ENCODE data around the gene ABCF3. TPM values are rescaled to one million over a fixed set of nuclear protein-coding genes. Genes with fewer than 3 reads are reported as not detected.
A peak's percentile ranks its signal among the peaks of the same experiment; 100 is the strongest.

ABCF3 gene
- total RNA-seq, 1 donor from 2014 or later: 45.3 TPM

DNA sequence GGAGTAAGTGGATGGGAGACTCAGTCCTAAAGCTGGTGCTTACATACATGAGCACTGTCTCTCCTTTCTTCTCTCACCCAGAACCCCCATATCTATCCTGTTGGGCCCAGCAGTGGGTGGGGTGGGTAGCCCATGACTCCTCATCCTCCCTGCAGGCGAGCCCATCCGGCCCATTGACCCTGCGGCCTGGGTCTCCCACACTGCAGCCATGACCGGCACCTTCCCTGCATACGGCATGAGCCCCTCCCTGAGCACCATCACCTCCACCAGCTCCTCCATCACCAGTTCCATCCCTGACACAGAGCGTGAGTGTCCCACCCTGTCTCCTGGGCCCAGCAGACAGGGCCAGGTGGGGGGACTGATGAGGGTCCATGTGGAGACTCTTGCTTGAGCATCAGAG is 19.3 kb upstream of the ABCF3 start:
- no peak for DNase-seq (ENCODE audit: low spot score)

GRCh38 chr3:184167786-184168185 is 18.2 kb upstream of the ABCF3 start:
- no peak for DNase-seq (ENCODE audit: low spot score)

DNA sequence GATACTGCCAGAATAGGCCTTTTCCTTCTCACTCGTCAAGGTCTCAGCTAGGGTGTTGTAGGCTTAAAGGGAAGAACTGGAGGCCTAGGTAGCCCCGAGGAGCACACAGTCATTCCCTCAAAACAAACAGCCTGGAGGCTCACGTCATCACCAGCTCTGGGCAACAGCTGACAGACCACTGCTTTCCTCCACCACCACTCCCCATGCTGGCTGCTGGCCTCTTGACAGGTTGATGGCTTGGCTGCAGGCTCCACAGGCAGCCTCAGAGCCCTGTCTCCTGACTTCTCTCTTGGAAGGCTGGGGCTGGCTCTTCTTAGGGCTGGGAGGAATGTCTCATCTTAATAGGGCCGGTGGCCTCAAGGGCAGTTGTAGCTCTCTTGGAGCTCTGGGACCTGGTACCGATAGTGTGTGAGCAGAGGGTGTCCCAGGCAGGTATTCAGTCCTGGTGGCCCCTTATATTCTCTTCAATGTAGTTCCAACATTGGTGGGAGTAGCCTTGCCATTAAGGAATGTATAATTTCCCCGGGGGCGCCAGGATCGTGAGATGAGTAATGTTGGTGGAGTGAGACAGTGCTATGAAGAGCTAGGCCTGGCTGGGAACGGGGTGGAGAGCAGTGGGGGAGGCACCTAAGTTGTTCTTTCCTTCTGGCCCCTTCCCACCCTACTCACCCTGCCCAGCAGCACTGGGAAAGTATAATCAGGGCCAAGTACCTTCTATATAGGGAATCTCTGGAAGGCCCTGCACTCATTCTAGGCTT is 17.5 kb upstream of the ABCF3 start:
- DNase-seq (ENCODE audit: low spot score): no peak

- no peak for DNase-seq (ENCODE audit: low spot score)
Observed at GRCh38 chr3:184169896-184170875, 15.8 kb upstream of the ABCF3 start.

DNA sequence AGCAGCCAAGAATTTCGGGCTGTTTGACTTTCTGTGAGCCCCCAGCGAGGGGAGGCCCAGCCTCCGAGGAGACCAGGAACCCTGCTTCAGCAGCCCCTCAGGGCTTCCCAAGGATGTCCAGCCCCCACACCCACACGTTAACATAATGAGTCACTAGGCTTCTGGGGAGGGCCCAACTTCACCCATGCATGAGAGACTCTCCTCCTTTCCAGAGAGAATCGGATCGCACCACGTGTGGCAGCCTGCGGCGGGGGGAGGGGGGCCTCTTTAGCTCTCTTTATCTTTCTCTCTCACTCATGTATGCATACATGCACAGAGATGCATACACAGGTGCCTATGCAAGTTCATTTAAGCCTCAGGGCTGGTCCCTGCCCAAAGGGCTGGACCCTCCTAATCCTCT is 14.4 kb upstream of the ABCF3 start:
- DNase-seq (ENCODE audit: low spot score): no peak

- no peak for DNase-seq (ENCODE audit: low spot score)
Observed at GRCh38 chr3:184172681-184173373, 13.2 kb upstream of the ABCF3 start.

DNA sequence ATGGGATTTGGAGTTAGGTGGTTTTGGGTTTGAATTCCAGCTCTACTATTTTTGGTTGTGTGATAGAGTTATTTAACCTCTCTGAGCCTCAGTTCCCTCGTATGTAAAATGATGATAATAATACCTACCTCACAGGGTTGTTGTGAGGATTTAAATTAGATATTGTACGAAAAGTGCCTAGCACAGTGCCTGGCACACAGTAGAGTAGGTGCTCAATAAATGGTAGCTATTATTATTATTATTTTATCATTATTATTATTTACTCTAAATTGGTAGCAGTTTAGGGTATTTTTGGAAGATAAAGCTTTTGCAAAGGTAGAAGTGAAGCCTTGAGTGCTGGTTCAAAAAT is 12.7 kb upstream of the ABCF3 start:
- no peak for DNase-seq (ENCODE audit: low spot score)

- no peak for DNase-seq (ENCODE audit: low spot score)
Observed at GRCh38 chr3:184174284-184174645, 11.7 kb upstream of the ABCF3 start.

DNA sequence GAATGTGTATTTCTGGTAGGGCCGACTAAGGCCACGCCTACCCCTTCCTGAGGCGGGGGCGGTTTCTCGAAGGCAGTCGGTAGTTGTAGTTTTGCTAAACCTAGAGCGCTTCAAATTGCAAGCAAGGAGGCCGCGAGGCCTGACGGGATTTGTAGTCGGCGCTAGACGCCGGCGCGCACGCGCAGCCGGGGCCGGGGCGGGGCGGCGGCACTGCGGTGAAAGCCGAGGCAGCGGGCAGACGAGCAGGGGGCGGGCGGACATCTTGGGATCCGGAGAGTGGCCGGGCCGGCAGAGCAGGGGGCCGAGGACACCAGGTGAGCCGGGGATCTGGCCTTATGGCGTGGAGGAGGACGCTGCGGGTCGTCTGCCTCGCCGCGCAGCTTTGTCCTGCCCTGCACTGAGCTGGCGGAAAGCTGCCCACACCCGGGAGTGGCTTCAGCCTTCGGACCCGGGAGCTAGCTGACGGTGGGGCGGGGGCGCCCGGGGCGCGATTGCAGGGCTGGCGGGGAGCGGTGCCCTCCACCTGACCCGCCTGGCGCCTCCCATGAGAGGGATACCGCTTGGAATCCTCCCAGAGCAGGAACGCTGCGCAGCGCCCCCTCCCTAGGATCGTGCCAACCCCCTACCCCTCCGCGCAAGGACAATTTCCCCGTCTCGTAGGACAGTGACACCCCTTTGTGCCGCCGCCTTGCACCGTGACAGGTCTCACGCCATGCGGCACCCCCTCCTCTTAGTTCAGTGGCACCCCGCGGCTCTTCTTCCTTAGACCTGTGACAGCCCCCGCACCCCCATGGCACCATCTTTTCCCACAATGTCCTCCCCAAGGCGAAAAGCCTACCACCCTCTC is 11.1 kb upstream of the ABCF3 start, which contains the start of gene AP2M1:
Gene AP2M1 (plus strand): TSS at position 210 of the 847 bp plus-strand sequence. CDS start 2,139 bp downstream, outside the sequence.
- DNase-seq (ENCODE audit: low spot score): peak; percentile 100

DNA sequence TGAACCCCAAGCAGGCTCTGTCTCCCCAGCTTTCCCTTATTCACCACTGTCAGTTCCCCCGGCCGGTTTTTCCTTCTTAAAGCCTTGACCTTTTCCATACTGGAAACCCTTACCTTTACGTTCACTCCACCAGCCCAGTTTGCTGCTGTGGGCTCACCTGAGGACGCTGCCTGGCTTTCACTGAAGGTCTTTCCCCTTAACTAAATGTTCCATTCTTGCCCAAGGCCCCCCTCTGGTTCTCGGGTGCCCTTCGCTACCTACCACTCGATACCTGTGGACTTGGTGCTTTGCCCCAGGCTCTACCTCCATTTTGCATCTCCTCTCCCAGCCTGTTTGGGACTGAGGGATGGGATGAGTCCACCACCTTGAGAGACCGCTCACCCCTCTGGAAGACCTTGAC is 10.5 kb upstream of the ABCF3 start:
- DNase-seq (ENCODE audit: low spot score): no peak

DNA sequence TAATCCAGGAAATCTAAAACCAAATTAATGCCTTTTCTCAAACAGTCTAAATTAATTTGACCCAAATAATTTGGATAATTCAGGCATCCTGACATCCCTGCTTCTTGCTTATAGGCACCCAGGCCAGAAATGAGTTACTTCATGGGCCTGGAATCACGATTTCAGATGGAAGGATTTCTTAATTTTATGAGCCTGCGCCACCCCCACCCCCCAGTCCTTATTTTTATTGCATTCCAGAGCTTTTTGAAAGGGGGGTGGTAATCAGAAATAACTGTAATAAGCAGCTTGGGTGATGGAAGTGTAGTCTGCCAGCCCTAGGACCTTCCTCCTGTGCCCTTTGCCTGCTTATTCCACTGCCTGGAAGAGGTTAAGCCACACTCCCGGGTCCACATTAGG is 10.0 kb upstream of the ABCF3 start:
- DNase-seq (ENCODE audit: low spot score): no peak

DNA sequence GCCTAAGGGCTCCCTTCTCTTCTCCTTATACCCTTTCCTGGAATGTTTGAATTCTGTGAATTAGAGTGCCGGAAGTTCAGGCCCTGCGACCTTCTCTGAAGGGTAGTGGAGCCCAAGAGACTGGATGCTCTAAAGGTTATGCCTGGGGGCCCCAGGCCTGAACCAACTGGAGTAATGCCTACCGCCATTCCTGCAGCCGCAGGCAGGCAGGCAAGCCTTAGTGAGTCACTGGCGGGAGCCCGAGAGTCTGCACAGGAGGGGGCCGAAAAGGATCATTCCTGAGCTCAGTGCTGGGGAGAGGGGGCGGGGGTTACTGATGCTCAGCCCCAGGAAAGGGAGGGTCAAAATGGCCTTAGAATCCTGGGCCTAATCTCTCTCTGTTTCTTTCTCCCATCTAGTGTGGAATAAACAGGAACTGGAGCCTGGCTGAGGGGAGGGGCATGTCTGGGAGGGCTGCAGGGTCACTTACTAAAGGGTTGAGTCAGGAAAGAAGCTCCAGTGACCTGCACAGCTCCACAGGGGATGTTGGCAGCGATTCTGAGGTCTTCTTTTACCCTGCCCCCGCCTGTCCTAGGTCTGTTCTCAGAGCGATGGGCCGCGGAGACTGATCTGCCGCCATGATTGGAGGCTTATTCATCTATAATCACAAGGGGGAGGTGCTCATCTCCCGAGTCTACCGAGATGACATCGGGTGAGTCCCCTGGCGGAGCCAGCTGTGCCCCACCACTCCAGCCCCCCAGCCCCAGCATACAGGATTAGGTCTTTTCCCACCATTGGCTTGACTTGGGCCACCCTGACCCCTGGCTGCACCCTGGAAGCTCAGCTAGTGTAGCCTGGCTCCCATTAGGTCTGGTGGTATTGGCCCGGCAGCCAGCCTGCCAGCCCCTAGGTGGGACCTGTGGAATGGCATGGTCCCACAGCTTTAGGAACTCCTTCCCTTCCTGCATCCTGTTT is 9.3 kb upstream of the ABCF3 start:
- peak; percentile 97 for DNase-seq (ENCODE audit: low spot score)

- peak; percentile 76 for DNase-seq (ENCODE audit: low spot score)
Observed at GRCh38 chr3:184177331-184177731, 8.7 kb upstream of the ABCF3 start.

DNA sequence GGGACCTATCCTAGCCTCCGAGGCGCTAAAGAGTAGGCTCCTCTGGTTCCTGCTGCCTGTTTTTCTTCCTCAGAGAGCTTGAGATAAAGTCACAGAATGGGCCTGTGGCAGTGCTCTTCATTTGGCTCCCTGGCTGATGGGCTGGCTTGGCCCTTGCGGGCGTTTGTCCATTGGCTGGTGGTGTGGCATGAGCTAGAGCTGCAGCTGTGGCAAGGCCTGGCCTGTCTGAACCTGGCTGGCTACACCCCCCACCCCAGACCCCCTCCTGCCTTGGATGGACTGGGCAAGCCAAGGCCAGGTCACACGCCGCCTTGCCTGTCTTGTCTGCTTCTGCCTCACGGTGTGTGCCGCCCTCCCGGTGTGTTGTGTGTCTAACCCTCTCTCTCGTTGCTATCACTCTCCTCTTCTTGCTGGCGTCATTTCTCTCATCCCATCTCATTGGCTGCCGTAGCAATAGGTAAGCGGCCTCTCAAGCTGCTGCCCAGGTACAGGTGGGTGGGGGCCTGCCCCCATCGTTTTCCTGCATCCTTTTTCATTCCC is 8.2 kb upstream of the ABCF3 start:
- no peak for DNase-seq (ENCODE audit: low spot score)

GRCh38 chr3:184178521-184179138 is 7.4 kb upstream of the ABCF3 start:
- DNase-seq (ENCODE audit: low spot score): no peak

- DNase-seq (ENCODE audit: low spot score): no peak
Observed at GRCh38 chr3:184180165-184180564, 5.8 kb upstream of the ABCF3 start.

DNA sequence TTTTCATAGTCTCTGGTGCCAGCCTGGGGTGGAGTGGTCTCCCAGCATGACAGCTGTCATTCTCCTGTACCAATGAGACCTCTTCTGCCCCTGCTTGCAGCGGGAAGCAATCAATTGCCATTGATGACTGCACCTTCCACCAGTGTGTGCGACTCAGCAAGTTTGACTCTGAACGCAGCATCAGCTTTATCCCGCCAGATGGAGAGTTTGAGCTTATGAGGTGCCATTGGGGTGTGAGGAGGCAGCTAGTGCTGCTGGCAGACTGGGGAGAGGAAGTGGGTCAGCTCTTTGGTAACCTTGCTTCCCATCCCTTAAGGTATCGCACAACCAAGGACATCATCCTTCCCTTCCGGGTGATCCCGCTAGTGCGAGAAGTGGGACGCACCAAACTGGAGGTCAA is 4.4 kb upstream of the ABCF3 start:
- DNase-seq (ENCODE audit: low spot score): no peak

GRCh38 chr3:184183679-184184078 is 2.3 kb upstream of the ABCF3 start:
- DNase-seq (ENCODE audit: low spot score): no peak

- no peak for DNase-seq (ENCODE audit: low spot score)
Observed at GRCh38 chr3:184184546-184185230, 1.3 kb upstream of the ABCF3 start.

Data from umbilical cord (tissue), 2 donors.